IMR-90 (cell line): ENCODE data around the gene CYP27B1. TPM values are rescaled to one million over a fixed set of nuclear protein-coding genes. Genes with fewer than 3 reads are reported as not detected.

Experiments
- ATAC-seq: fragments of 200-7000 bp; cut with Tn5 transposase; 2 replicates; pipeline ENCODE4 v1.9.1; 2020; ENCODE audit warnings: low read depth, mild to moderate bottlenecking, moderate library complexity
- BruUV-seq: library from RNA; stranded (reverse); fragments of 400-500 nt; replicated peaks from 2 replicates; lab custom pipeline; 2021; lab: Mats Ljungman, UMichigan
- CTCF ChIA-PET: fragments of 300-600 bp; formaldehyde crosslinking; extraction: SDS; loops from one replicate; lab custom pipeline; 2021; ENCODE audit warnings: antibody characterized with exemption; lab: Yijun Ruan, JAX
- POLR2A ChIA-PET: fragments of 300-600 bp; sonication (Branson Sonifier 250); formaldehyde crosslinking; loops from one replicate; lab custom pipeline; 2022; ENCODE audit warnings: antibody characterized with exemption; ENCODE audit not compliant: unreplicated experiment; lab: Charles Lee
- DNase-seq: peaks from one replicate; pipeline ENCODE4 v3.0.0; 2013
- H2AFZ ChIP-seq: replicated peaks from 2 replicates; pipeline ENCODE3; 2013; ENCODE audit warnings: low read length, mild to moderate bottlenecking; ENCODE audit not compliant: poor library complexity
- H2AK5ac ChIP-seq: 2 replicates; pipeline ENCODE4 v1.6.1; 2013; ENCODE audit warnings: low read depth, low read length, inconsistent platforms
- H2AK9ac ChIP-seq: replicated peaks from 2 replicates; pipeline ENCODE3; 2013; ENCODE audit warnings: mild to moderate bottlenecking, low read depth, low read length, moderate library complexity; ENCODE audit not compliant: poor library complexity
- H2BK120ac ChIP-seq: 2 replicates; pipeline ENCODE4 v1.6.1; 2013; ENCODE audit warnings: low read depth, low read length, inconsistent platforms
- H2BK15ac ChIP-seq: 3 replicates; pipeline ENCODE4 v1.6.1; 2013; ENCODE audit warnings: low read depth, low read length, inconsistent platforms
- H2BK20ac ChIP-seq: 2 replicates; pipeline ENCODE4 v1.6.1; 2013; ENCODE audit warnings: low read depth, mild to moderate bottlenecking, inconsistent platforms, low read length, moderate library complexity
- H2BK5ac ChIP-seq: 2 replicates; pipeline ENCODE4 v1.6.1; 2013; ENCODE audit warnings: mild to moderate bottlenecking, low read depth, low read length, inconsistent platforms; ENCODE audit not compliant: poor library complexity, severe bottlenecking
- H3K14ac ChIP-seq: replicated peaks from 2 replicates; pipeline ENCODE4 v1.6.1; 2013; ENCODE audit warnings: low read depth, low read length, inconsistent platforms
- H3K18ac ChIP-seq: 2 replicates; pipeline ENCODE4 v1.6.1; 2013; ENCODE audit warnings: low read depth, low read length, control low read depth
- H3K23ac ChIP-seq: 2 replicates; pipeline ENCODE4 v1.6.1; 2013; ENCODE audit warnings: low read depth, low read length, inconsistent platforms
- H3K27ac ChIP-seq: 2 replicates; pipeline ENCODE4 v1.5.1; 2013; ENCODE audit warnings: mild to moderate bottlenecking, control low read depth, low read length; ENCODE audit not compliant: insufficient read depth
- H3K27me3 ChIP-seq: 2 replicates; pipeline ENCODE4 v1.6.1; 2013; ENCODE audit warnings: low read length; ENCODE audit not compliant: control insufficient read depth, insufficient read depth
- H3K36me3 ChIP-seq: 2 replicates; pipeline ENCODE4 v1.6.1; 2013; ENCODE audit warnings: low read length, mixed read lengths; ENCODE audit not compliant: control insufficient read depth, insufficient read depth
- H3K4ac ChIP-seq: 2 replicates; pipeline ENCODE4 v1.6.1; 2013; ENCODE audit warnings: low read depth, low read length, inconsistent platforms
- H3K4me1 ChIP-seq: 2 replicates; pipeline ENCODE4 v1.6.1; 2013; ENCODE audit warnings: low read length, mixed read lengths; ENCODE audit not compliant: control insufficient read depth, insufficient read depth
- H3K4me2 ChIP-seq: 2 replicates; pipeline ENCODE4 v1.6.1; 2013; ENCODE audit warnings: low read depth, mild to moderate bottlenecking, control low read depth, low read length, moderate library complexity
- H3K4me3 ChIP-seq: 2 replicates; pipeline ENCODE4 v1.5.1; 2013; ENCODE audit warnings: low read depth, mild to moderate bottlenecking, control low read depth, low read length, moderate library complexity; ENCODE audit not compliant: insufficient read depth
- H3K56ac ChIP-seq: 2 replicates; pipeline ENCODE4 v1.6.1; 2013; ENCODE audit warnings: low read length, inconsistent platforms; ENCODE audit not compliant: insufficient read depth; ENCODE audit errors: extremely low read depth
- H3K79me1 ChIP-seq, 2 experiments: 2 replicates each; pipeline ENCODE4 v1.6.1; 2013; ENCODE audit warnings: low read length in 2 of 2, inconsistent platforms in 1 of 2, low read depth in 1 of 2
- H3K9ac ChIP-seq: 2 replicates; pipeline ENCODE4 v1.6.1; 2013; ENCODE audit warnings: low read depth, low read length, control low read depth
- H3K9me1 ChIP-seq: 2 replicates; pipeline ENCODE4 v1.6.1; 2013; ENCODE audit warnings: low read length, inconsistent platforms; ENCODE audit not compliant: insufficient read depth
- H3K9me3 ChIP-seq: 2 replicates; pipeline ENCODE4 v1.6.1; 2013; ENCODE audit warnings: low read length; ENCODE audit not compliant: control insufficient read depth, insufficient read depth
- H4K20me1 ChIP-seq: 2 replicates; pipeline ENCODE4 v1.6.1; 2013; ENCODE audit warnings: low read length, inconsistent platforms; ENCODE audit not compliant: insufficient read depth
- H4K5ac ChIP-seq: 2 replicates; pipeline ENCODE4 v1.6.1; 2013; ENCODE audit warnings: mild to moderate bottlenecking, low read depth, low read length, control low read depth
- H4K8ac ChIP-seq, 2 experiments: 2 replicates each; pipeline ENCODE4 v1.6.1; 2013; ENCODE audit warnings: low read depth in 2 of 2, low read length in 2 of 2, control low read depth in 1 of 2, inconsistent platforms in 1 of 2
- H4K91ac ChIP-seq: 2 replicates; pipeline ENCODE4 v1.6.1; 2013; ENCODE audit warnings: low read depth, low read length, inconsistent platforms; ENCODE audit not compliant: insufficient read depth
- POLR2A ChIP-seq: IDR thresholded peaks from 2 replicates; pipeline ENCODE4 v1.6.1; 2012; ENCODE audit warnings: mild to moderate bottlenecking, low read depth, low read length
- WGBS, 2 experiments: methylation state at CpG; one replicate each; pipeline versions ENCODE4 v1.1.5 to v1.1.7; 2013; ENCODE audit warnings: missing lambda C conversion rate in 2 of 2; ENCODE audit not compliant: insufficient read length in 1 of 2; ENCODE audit errors: extremely low coverage in 2 of 2; 5-methylcytosine and 5-hydroxymethylcytosine counted together
- dilution Hi-C: fragments of 300-500 bp; cut with HindIII; formaldehyde crosslinking; loops from one replicate; pipeline ENCODE4 v1.14.3; 2018; ENCODE audit warnings: low sequenced_read_pairs; ENCODE audit not compliant: unreplicated experiment
- in situ Hi-C: fragments of 300-500 bp; cut with MboI; formaldehyde crosslinking; loops from 3 replicates; pipeline ENCODE4 v1.14.3; 2019; ENCODE audit warnings: low sequenced_read_pairs, inconsistent platforms, mixed read lengths
- intact Hi-C: fragments of 100-400 bp; cut with micrococcal nuclease; formaldehyde crosslinking; loops from 2 replicates; pipeline ENCODE4 v1.10.0; 2022
- polyA plus RNA-seq, 3 experiments: library from polyadenylated mRNA; depleted of rRNA; stranded (reverse); fragments of >200 nt; gene quantifications; 2 replicates each; pipeline ENCODE4 v1.2.3, GENCODE V29; 2012; ENCODE audit warnings: low replicate concordance in 1 of 3
- total RNA-seq: library from RNA; depleted of rRNA; stranded (reverse); fragments of >200 nt; gene quantifications from 2 replicates; pipeline ENCODE4 v1.2.3, GENCODE V29; 2012

CYP27B1 gene
- total and polyA plus RNA-seq, 2 of the 4 experiments (the other 2 are of a cell fraction): 0.36 to 1.3 TPM

DNA sequence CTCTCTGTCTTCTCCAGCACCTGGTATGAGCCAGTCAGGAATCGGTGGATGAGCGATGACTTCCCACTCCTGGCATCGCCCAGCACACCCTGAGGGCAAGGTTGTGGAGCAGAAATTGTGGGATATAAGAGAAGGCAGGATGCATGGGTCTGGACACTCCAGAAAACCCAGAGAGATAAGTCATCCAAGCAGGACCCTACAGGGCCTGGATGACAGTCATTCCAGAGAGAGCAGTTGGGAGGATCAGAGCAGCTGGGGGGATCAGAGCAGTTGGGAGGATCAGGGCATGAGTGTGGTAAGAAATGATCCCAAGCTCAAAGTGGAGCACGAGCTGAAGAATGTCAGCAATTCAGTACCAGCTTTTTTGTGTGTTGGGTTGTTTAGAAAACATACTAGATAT is 32.3 kb downstream of the CYP27B1 start:
- intact Hi-C loops: no loop called here
- no peak overlapping the region for H4K91ac ChIP-seq
- POLR2A ChIA-PET: interaction anchor here (1.2 kb wide), 1 partner anchor 8 kb away, joined by 3 read pairs; no protein-coding TSS in a partner anchor
- H3K4ac ChIP-seq: no peak overlapping the region
- H2AFZ ChIP-seq: no peak overlapping the region
- peak overlapping the region; percentile 55 for H2AK9ac ChIP-seq
- H2AK5ac ChIP-seq: no peak overlapping the region
- H2BK15ac ChIP-seq: no peak overlapping the region
- ATAC-seq: no peak
- H3K79me1 ChIP-seq: no peaks in the 10 kb centered on the region
- no peak overlapping the region for H2BK120ac ChIP-seq
- H3K14ac ChIP-seq: no peak overlapping the region
- no peak for DNase-seq
- WGBS, 2 experiments: no CpG with 5 or more reads among the region's 4 CpGs
- H3K56ac ChIP-seq: no peak overlapping the region
- H3K18ac ChIP-seq: no peak overlapping the region
- no peak for TF ChIP-seq POLR2A
- no peak overlapping the region for H2BK5ac ChIP-seq
- H2BK20ac ChIP-seq: no peak overlapping the region
- peaks cover 2% of the 10 kb centered on the region; the same call in 1 of the 2 replicates for H3K9me3 ChIP-seq
- H4K8ac ChIP-seq: no peak overlapping the region
- no peak overlapping the region for H4K5ac ChIP-seq
- dilution Hi-C loops: no loop called here
- no peak overlapping the region for H3K9ac ChIP-seq
- CTCF ChIA-PET: no interaction called here
- 0 out of 2 replicates have a peak, but pooled peaks cover 3% of the 10 kb centered on the region for H3K4me1 ChIP-seq
- peaks cover 82% of the 10 kb centered on the region for H3K27me3 ChIP-seq
- in situ Hi-C loops: loop anchor here (10.0 kb wide), 1 partner anchor 150 kb away; no protein-coding TSS in a partner anchor
- H3K23ac ChIP-seq: peak overlapping the region; percentile 71; the same call in 1 of the 2 replicates
- H3K4me2 ChIP-seq: no peak overlapping the region
- no peaks in the 10 kb centered on the region for H3K36me3 ChIP-seq
- H4K20me1 ChIP-seq: 0 out of 2 replicates have a peak, but pooled peaks cover 10% of the 10 kb centered on the region
- BruUV-seq: no TSS peak
- no peaks in the 10 kb centered on the region for H3K9me1 ChIP-seq
- no peak overlapping the region for H3K4me3 ChIP-seq
- no peak overlapping the region for H3K27ac ChIP-seq
